ENCODE results near the gene B3GAT2. TPM values are rescaled to one million over a fixed set of nuclear protein-coding genes. Genes with fewer than 3 reads are reported as not detected.

The B3GAT2 gene
- total RNA-seq, 1 donor from 2014 or later = 0.08 TPM

GRCh38 chr6:70995411-70995810 is 38.6 kb upstream of the B3GAT2 start:
- Mint-ChIP-seq H3K9me3 (ENCODE audit: unreplicated experiment) (no peaks in the 10 kb centered on the region), H3K36me3 (ENCODE audit: low read depth, unreplicated experiment) (no peaks in the 10 kb centered on the region), H3K27ac (ENCODE audit: unreplicated experiment) (no peak overlapping the region), H3K4me1 (ENCODE audit: unreplicated experiment) (no peaks in the 10 kb centered on the region), H3K4me3 (ENCODE audit: unreplicated experiment) (no peak overlapping the region), H3K27me3 (ENCODE audit: unreplicated experiment) (no peaks in the 10 kb centered on the region)
- DNase-seq (ENCODE audit: low spot score) = no peak
- no peak for TF ChIP-seq CTCF (IDR thresholded peaks at IDR 0.05; ENCODE audit: unreplicated experiment)

- Mint-ChIP-seq H3K4me1 (ENCODE audit: unreplicated experiment) (no peaks in the 10 kb centered on the region), H3K27ac (ENCODE audit: unreplicated experiment) (no peak overlapping the region), H3K27me3 (ENCODE audit: unreplicated experiment) (no peaks in the 10 kb centered on the region), H3K9me3 (ENCODE audit: unreplicated experiment) (no peaks in the 10 kb centered on the region), H3K36me3 (ENCODE audit: low read depth, unreplicated experiment) (no peaks in the 10 kb centered on the region), H3K4me3 (ENCODE audit: unreplicated experiment) (no peak overlapping the region)
- no peak for TF ChIP-seq CTCF (IDR thresholded peaks at IDR 0.05; ENCODE audit: unreplicated experiment)
- DNase-seq (ENCODE audit: low spot score) = no peak
Measured at GRCh38 chr6:70991253-70991652, 34.4 kb upstream of the B3GAT2 start.

GRCh38 chr6:70985156-70985555 is 28.3 kb upstream of the B3GAT2 start:
- Mint-ChIP-seq H3K27me3 (ENCODE audit: unreplicated experiment) (no peaks in the 10 kb centered on the region), H3K4me1 (ENCODE audit: unreplicated experiment) (no peaks in the 10 kb centered on the region), H3K27ac (ENCODE audit: unreplicated experiment) (no peak overlapping the region), H3K4me3 (ENCODE audit: unreplicated experiment) (no peak overlapping the region), H3K9me3 (ENCODE audit: unreplicated experiment) (no peaks in the 10 kb centered on the region), H3K36me3 (ENCODE audit: low read depth, unreplicated experiment) (no peaks in the 10 kb centered on the region)
- no peak for DNase-seq (ENCODE audit: low spot score)
- TF ChIP-seq CTCF (IDR thresholded peaks at IDR 0.05; ENCODE audit: unreplicated experiment) = no peak

- DNase-seq (ENCODE audit: low spot score) = no peak
- H3K27me3 Mint-ChIP-seq (ENCODE audit: unreplicated experiment) = no peaks in the 10 kb centered on the region
- H3K4me1 Mint-ChIP-seq (ENCODE audit: unreplicated experiment) = no peaks in the 10 kb centered on the region
- no peak overlapping the region for H3K4me3 Mint-ChIP-seq (ENCODE audit: unreplicated experiment)
- H3K27ac Mint-ChIP-seq (ENCODE audit: unreplicated experiment) = no peak overlapping the region
- H3K36me3 Mint-ChIP-seq (ENCODE audit: low read depth, unreplicated experiment) = no peaks in the 10 kb centered on the region
- no peaks in the 10 kb centered on the region for H3K9me3 Mint-ChIP-seq (ENCODE audit: unreplicated experiment)
- TF ChIP-seq CTCF (IDR thresholded peaks at IDR 0.05; ENCODE audit: unreplicated experiment) = no peak
Measured at GRCh38 chr6:70982747-70983146, 25.9 kb upstream of the B3GAT2 start.

GRCh38 chr6:70980727-70981126 is 23.9 kb upstream of the B3GAT2 start:
- Mint-ChIP-seq H3K36me3 (ENCODE audit: low read depth, unreplicated experiment) (no peaks in the 10 kb centered on the region), H3K4me1 (ENCODE audit: unreplicated experiment) (no peaks in the 10 kb centered on the region), H3K27ac (ENCODE audit: unreplicated experiment) (no peak overlapping the region), H3K27me3 (ENCODE audit: unreplicated experiment) (no peaks in the 10 kb centered on the region), H3K4me3 (ENCODE audit: unreplicated experiment) (no peak overlapping the region), H3K9me3 (ENCODE audit: unreplicated experiment) (no peaks in the 10 kb centered on the region)
- DNase-seq (ENCODE audit: low spot score) = no peak
- no peak for TF ChIP-seq CTCF (IDR thresholded peaks at IDR 0.05; ENCODE audit: unreplicated experiment)
